Upper lobe of left lung (tissue), 6 donors: Measurements from ENCODE around the gene PIK3R2. TPM values are rescaled to one million over a fixed set of nuclear protein-coding genes. Genes with fewer than 3 reads are reported as not detected.
A peak's percentile ranks its signal among the peaks of the same experiment; 100 is the strongest.

ENCODE experiments used
- ATAC-seq, 2 donors: fragments of 200-7000 bp; cut with Tn5 transposase; one replicate each; pipeline ENCODE4 v1.9.1; 2022; ENCODE audit warnings: mild to moderate bottlenecking in 2 of 2, moderate library complexity in 2 of 2; ENCODE audit not compliant: low FRiP score in 2 of 2
- DNase-seq, 2 donors: peaks; one replicate each; pipeline ENCODE4 v3.0.0-alpha.2; 2019 to 2020
- H3K27ac ChIP-seq, 4 donors: fragments of 200-600 bp; sonication (generic); one replicate each; pipeline ENCODE4 v1.5.1; 2016 to 2019
- H3K27me3 ChIP-seq, 4 donors: fragments of 200-600 bp; sonication (generic); one replicate each; pipeline ENCODE4 v1.5.1; 2017 to 2019
- H3K36me3 ChIP-seq, 4 donors: fragments of 200-600 bp; sonication (generic); one replicate each; pipeline ENCODE4 v1.5.1; 2016 to 2019
- H3K4me1 ChIP-seq, 4 donors: fragments of 200-600 bp; sonication (generic); one replicate each; pipeline ENCODE4 v1.5.1; 2018 to 2019
- H3K4me3 ChIP-seq, 4 donors: fragments of 200-600 bp; sonication (generic); one replicate each; pipeline ENCODE4 v1.5.1; 2017 to 2019; ENCODE audit warnings: mild to moderate bottlenecking in 2 of 4, moderate library complexity in 1 of 4
- H3K9me3 ChIP-seq, 4 donors: fragments of 200-600 bp; sonication (generic); one replicate each; pipeline ENCODE4 v1.5.1; 2018 to 2019
- CTCF ChIP-seq, 6 experiments: fragments of 450-650 bp in 4 of 6; fragments of 200-600 bp in 2 of 6; sonication (generic) in 2 of 6; IDR thresholded peaks; one replicate each; pipeline ENCODE4 v1.5.1; 2016 to 2019; ENCODE audit warnings: antibody characterized with exemption in 6 of 6
- EP300 ChIP-seq, 4 donors: sonication (generic); formaldehyde crosslinking; IDR thresholded peaks; one replicate each; pipeline ENCODE4 v1.5.1; 2017; ENCODE audit warnings: antibody characterized with exemption in 4 of 4, control low read depth in 2 of 4
- POLR2A ChIP-seq, 4 donors: fragments of 450-650 bp; IDR thresholded peaks; one replicate each; pipeline ENCODE4 v1.5.1; 2016 to 2017; ENCODE audit warnings: antibody characterized with exemption in 4 of 4, mild to moderate bottlenecking in 2 of 4
- POLR2AphosphoS5 ChIP-seq, 2 donors: sonication (generic); formaldehyde crosslinking; IDR thresholded peaks; one replicate each; pipeline ENCODE4 v1.5.1; 2017; ENCODE audit warnings: antibody characterized with exemption in 2 of 2
- WGBS, 2 donors: methylation state at CpG; one replicate each; pipeline ENCODE4 v1.1.5; 2017 to 2018; 5-methylcytosine and 5-hydroxymethylcytosine counted together
- total RNA-seq, 6 donors: library from RNA; depleted of rRNA in 4 of 6; stranded (reverse); fragments of >200 nt in 4 of 6; gene quantifications; one replicate each; pipeline versions ENCODE4 v1.1.0 to v1.2.1, GENCODE V29; 2016 to 2021
- donor health status: DM: no; HTN: no; CAD: no; lungs with moderate emphysema.
- donor health status: DM: no; HTN: yes; CAD: no; lungs with severe emphysema.

The PIK3R2 gene
- total RNA-seq, 6 donors from 2014 or later = 11.0 to 65.1 (median 30.3) TPM

- peaks cover 9 to 12% (median 10%) of the 10 kb centered on the region in 4 donors for H3K4me1 ChIP-seq
- H3K36me3 ChIP-seq = peaks cover 17 to 60% (median 54%) of the 10 kb centered on the region in 4 donors
- TF ChIP-seq EP300 (IDR thresholded peaks at IDR 0.05) (no peak), POLR2A (IDR thresholded peaks at IDR 0.05) (no peak), POLR2AphosphoS5 (IDR thresholded peaks at IDR 0.05) (no peak), CTCF (IDR thresholded peaks at IDR 0.05) (no peak)
- H3K4me3 ChIP-seq = no peak overlapping the region
- H3K27ac ChIP-seq = no peak overlapping the region
- H3K9me3 ChIP-seq = no peaks in the 10 kb centered on the region
- WGBS, 2 donors = 95 to 97% methylated on average over 13 of the region's 13 CpGs
- H3K27me3 ChIP-seq = no peaks in the 10 kb centered on the region
- DNase-seq = no peak
- no peak for ATAC-seq
Measured at GRCh38 chr19:18147396-18147795, 5.6 kb upstream of the PIK3R2 start.

GRCh38 chr19:18149596-18149975 is 3.4 kb upstream of the PIK3R2 start:
- Histone ChIP-seq H3K9me3 (no peaks in the 10 kb centered on the region), H3K36me3 (peaks cover 13 to 40% (median 32%) of the 10 kb centered on the region in 4 donors), H3K27me3 (no peaks in the 10 kb centered on the region), H3K27ac (no peak overlapping the region), H3K4me1 (peaks cover 19 to 26% (median 21%) of the 10 kb centered on the region in 4 donors), H3K4me3 (no peak overlapping the region)
- DNase-seq (no peak), ATAC-seq (no peak)
- TF ChIP-seq POLR2AphosphoS5 (IDR thresholded peaks at IDR 0.05) (no peak), EP300 (IDR thresholded peaks at IDR 0.05) (no peak), POLR2A (IDR thresholded peaks at IDR 0.05) (no peak), CTCF (IDR thresholded peaks at IDR 0.05) (no peak)
- WGBS, 2 donors = 89 to 95% methylated on average over 15 to 16 of the region's 16 CpGs

- Histone ChIP-seq H3K4me1 (peaks cover 24 to 37% (median 27%) of the 10 kb centered on the region in 4 donors), H3K36me3 (peaks cover 0 to 31% (median 25%) of the 10 kb centered on the region in 4 donors), H3K9me3 (no peaks in the 10 kb centered on the region), H3K4me3 (no peak overlapping the region), H3K27ac (peak overlapping the region in 2 of 4 donors; percentile 92 to 96), H3K27me3 (no peaks in the 10 kb centered on the region)
- DNase-seq (no peak), ATAC-seq (no peak)
- 92 to 96% methylated on average over 6 to 18 of the region's 18 CpGs for WGBS, 2 donors
- TF ChIP-seq POLR2AphosphoS5 (IDR thresholded peaks at IDR 0.05) = no peak
- no peak for TF ChIP-seq POLR2A (IDR thresholded peaks at IDR 0.05)
- no peak for TF ChIP-seq EP300 (IDR thresholded peaks at IDR 0.05)
- TF ChIP-seq CTCF (IDR thresholded peaks at IDR 0.05) = no peak
Measured at GRCh38 chr19:18150776-18151624, 2.0 kb upstream of the PIK3R2 start.

GRCh38 chr19:18152442-18152816 is 534 bp upstream of the PIK3R2 start:
- ATAC-seq = peak; percentile 85 to 86
- peaks cover 38 to 51% (median 41%) of the 10 kb centered on the region in 4 donors for H3K4me1 ChIP-seq

More at GRCh38 chr19:18152442-18152816, 534 bp upstream of the PIK3R2 start:
- TF ChIP-seq POLR2A (IDR thresholded peaks at IDR 0.05) (no peak), CTCF (IDR thresholded peaks at IDR 0.05) (peak; percentile 44 to 81 (median 72)), POLR2AphosphoS5 (IDR thresholded peaks at IDR 0.05) (peak in 1 of 2 donors; percentile 7), EP300 (IDR thresholded peaks at IDR 0.05) (no peak)
- Histone ChIP-seq H3K4me3 (peak overlapping the region; percentile 30 to 98 (median 94)), H3K27ac (peak overlapping the region; percentile 92 to 97 (median 94)), H3K36me3 (peaks cover 0 to 20% (median 14%) of the 10 kb centered on the region in 4 donors), H3K9me3 (no peaks in the 10 kb centered on the region), H3K27me3 (no peaks in the 10 kb centered on the region)
- peak; percentile 32 to 97 for DNase-seq
- 0% methylated on average over 21 to 22 of the region's 22 CpGs for WGBS, 2 donors
